ENCODE data around the gene MAP3K2. TPM values are rescaled to one million over a fixed set of nuclear protein-coding genes. Genes with fewer than 3 reads are reported as not detected.

Gene MAP3K2
- total and polyA plus RNA-seq, 2 of the 4 experiments (the other 2 are of a cell fraction): 6.2 to 30.8 TPM

- WGBS, 2 experiments (ENCODE audit: extremely low coverage in 2 of 2, insufficient read length in 1 of 2): no CpG with 5 or more reads among the region's 4 CpGs
- in situ Hi-C loops (cut with MboI; ENCODE audit: low sequenced_read_pairs) (no loop called here), dilution Hi-C loops (cut with HindIII; ENCODE audit: low sequenced_read_pairs, unreplicated experiment) (no loop called here), intact Hi-C loops (cut with micrococcal nuclease) (no loop called here)
- no TSS peak for BruUV-seq (replicated peaks)
- H3K14ac ChIP-seq (replicated peaks; ENCODE audit: low read depth, low read length): no peak overlapping the region
- no peak overlapping the region for H3K18ac ChIP-seq (ENCODE audit: low read depth, low read length)
- H2BK20ac ChIP-seq (ENCODE audit: low read depth, low read length): no peak overlapping the region
- no peak overlapping the region for H2AK9ac ChIP-seq (replicated peaks; ENCODE audit: low read depth, low read length, poor library complexity)
- H4K8ac ChIP-seq (ENCODE audit: low read depth in 2 of 2, low read length in 2 of 2): no peak overlapping the region
- no peak overlapping the region for H3K4me3 ChIP-seq (ENCODE audit: insufficient read depth, low read depth, low read length)
- H2BK15ac ChIP-seq (ENCODE audit: low read depth, low read length): no peak overlapping the region
- no peak overlapping the region for H2BK120ac ChIP-seq (ENCODE audit: low read depth, low read length)
- H3K23ac ChIP-seq (ENCODE audit: low read depth, low read length): no peak overlapping the region
- no peak overlapping the region for H3K4ac ChIP-seq (ENCODE audit: low read depth, low read length)
- H3K9ac ChIP-seq (ENCODE audit: low read depth, low read length): no peak overlapping the region
- DNase-seq (no peak), ATAC-seq (ENCODE audit: low read depth) (no peak)
- H3K4me1 ChIP-seq (ENCODE audit: control insufficient read depth, insufficient read depth, low read length): peaks cover 11% of the 10 kb centered on the region
- H3K27me3 ChIP-seq (ENCODE audit: control insufficient read depth, insufficient read depth, low read length): peaks cover 26% of the 10 kb centered on the region
- peaks cover 0 to 4% of the 10 kb centered on the region in 2 experiments; a peak in 1 of 4 replicates for H3K79me1 ChIP-seq (ENCODE audit: low read depth in 1 of 2, low read length in 2 of 2)
- no peak for TF ChIP-seq MAFK (IDR thresholded peaks at IDR 0.05; ENCODE audit: low read depth, low read length)
- TF ChIP-seq RCOR1 (IDR thresholded peaks at IDR 0.05; ENCODE audit: insufficient replicate concordance, low read length): no peak
- TF ChIP-seq CTCF (conservative IDR thresholded peaks at IDR 0.05; ENCODE audit: low read depth, low read length): no peak
- no peak for TF ChIP-seq USF2 (IDR thresholded peaks at IDR 0.05; ENCODE audit: low read depth, low read length)
- TF ChIP-seq MAZ (IDR thresholded peaks at IDR 0.05; ENCODE audit: borderline replicate concordance, low read depth, low read length): no peak
- no peak for TF ChIP-seq BHLHE40 (IDR thresholded peaks at IDR 0.05; ENCODE audit: low read depth, low read length)
- no peak for TF ChIP-seq ELK1 (IDR thresholded peaks at IDR 0.05; ENCODE audit: borderline replicate concordance, low read depth, low read length)
- no peak for TF ChIP-seq CEBPB (IDR thresholded peaks at IDR 0.05; ENCODE audit: low read depth, low read length)
- no peak for TF ChIP-seq FOS (IDR thresholded peaks at IDR 0.05; ENCODE audit: low read depth, low read length)
- no peak for TF ChIP-seq MXI1 (IDR thresholded peaks at IDR 0.05; ENCODE audit: borderline replicate concordance, low read depth, low read length)
- TF ChIP-seq POLR2A (IDR thresholded peaks at IDR 0.05; ENCODE audit: low read depth, low read length): no peak
- no peak for TF ChIP-seq CHD1 (IDR thresholded peaks at IDR 0.05; ENCODE audit: low read depth, low read length)
- no peak for TF ChIP-seq NFE2L2 (IDR thresholded peaks at IDR 0.05; ENCODE audit: low read depth, low read length)
- TF ChIP-seq SMC3 (IDR thresholded peaks at IDR 0.05; ENCODE audit: low read depth, low read length): no peak
- TF ChIP-seq RFX5 (IDR thresholded peaks at IDR 0.05; ENCODE audit: low read depth, low read length): no peak
- no peak for TF ChIP-seq RAD21 (IDR thresholded peaks at IDR 0.05; ENCODE audit: low read length)
- H3K36me3 ChIP-seq (ENCODE audit: control insufficient read depth, insufficient read depth, low read length): no peaks in the 10 kb centered on the region
- CTCF ChIA-PET: no interaction called here
- H4K20me1 ChIP-seq (ENCODE audit: insufficient read depth, low read length): no peaks in the 10 kb centered on the region; the same call in 1 of the 2 replicates
- H3K27ac ChIP-seq (ENCODE audit: insufficient read depth, low read length): no peak overlapping the region
- H3K56ac ChIP-seq (ENCODE audit: extremely low read depth, insufficient read depth, low read length): no peak overlapping the region
- H3K9me3 ChIP-seq (ENCODE audit: control insufficient read depth, insufficient read depth, low read length): no peaks in the 10 kb centered on the region
- H4K5ac ChIP-seq (ENCODE audit: low read depth, low read length): no peak overlapping the region
- H2BK5ac ChIP-seq (ENCODE audit: low read depth, low read length, poor library complexity, severe bottlenecking): no peak overlapping the region
- peaks cover 11% of the 10 kb centered on the region; the same call in 1 of the 2 replicates for H3K9me1 ChIP-seq (ENCODE audit: insufficient read depth, low read length)
- H2AFZ ChIP-seq (replicated peaks; ENCODE audit: low read length, poor library complexity): no peak overlapping the region
- no peak overlapping the region for H2AK5ac ChIP-seq (ENCODE audit: low read depth, low read length)
- POLR2A ChIA-PET (ENCODE audit: unreplicated experiment): no interaction called here
- H4K91ac ChIP-seq (ENCODE audit: insufficient read depth, low read depth, low read length): no peak overlapping the region
- H3K4me2 ChIP-seq (ENCODE audit: low read depth, low read length): no peak overlapping the region
Measured at GRCh38 chr2:127419112-127419430, 31.3 kb upstream of the MAP3K2 start.
